GM12878 (cell line): Measurements from ENCODE around the gene HES2. TPM values are rescaled to one million over a fixed set of nuclear protein-coding genes. Genes with fewer than 3 reads are reported as not detected.
A peak's percentile ranks its signal among the peaks of the same experiment; 100 is the strongest.

Experiments used
- ASH2L ChIP-seq: fragments of 300-600, 200-600 bp; sonication (generic); IDR thresholded peaks from 2 replicates; pipeline ENCODE4 v1.6.1; 2017; ENCODE audit warnings: low read depth, mild to moderate bottlenecking, borderline replicate concordance
- BRCA1 ChIP-seq: IDR thresholded peaks from 2 replicates; pipeline ENCODE4 v1.6.1; 2011; ENCODE audit warnings: low read depth, low read length, improper control_type of control experiment
- CREM ChIP-seq: IDR thresholded peaks from 2 replicates; pipeline ENCODE4 v1.6.1; 2014; ENCODE audit warnings: antibody characterized with exemption, low read depth
- DPF2 ChIP-seq: fragments of 450-650 bp; IDR thresholded peaks from 2 replicates; pipeline ENCODE4 v1.6.1; 2017; ENCODE audit warnings: mild to moderate bottlenecking
- EED ChIP-seq: sonication (generic); IDR thresholded peaks from 2 replicates; pipeline ENCODE4 v1.6.1; 2016; ENCODE audit warnings: antibody characterized with exemption, low read depth
- IKZF1 ChIP-seq: fragments of 450-650 bp; conservative IDR thresholded peaks from 2 replicates; pipeline ENCODE4 v1.6.1; 2017; ENCODE audit warnings: antibody characterized with exemption, mild to moderate bottlenecking
- IRF4 ChIP-seq: IDR thresholded peaks from 2 replicates; pipeline ENCODE4 v1.6.1; 2011; ENCODE audit warnings: low read depth, low read length
- JUNB ChIP-seq: IDR thresholded peaks from 2 replicates; pipeline ENCODE4 v1.6.1; 2016; ENCODE audit warnings: antibody characterized with exemption, mild to moderate bottlenecking
- MTA2 ChIP-seq: fragments of 450-650 bp; IDR thresholded peaks from 2 replicates; pipeline ENCODE4 v1.6.1; 2016; ENCODE audit warnings: low read depth, mild to moderate bottlenecking, moderate library complexity
- MYB ChIP-seq: fragments of 150-350 bp; IDR thresholded peaks from 2 replicates; pipeline ENCODE4 v1.6.1; 2014; ENCODE audit warnings: mild to moderate bottlenecking, low read depth, low read length, borderline replicate concordance
- NBN ChIP-seq: fragments of 450-650 bp; IDR thresholded peaks from 2 replicates; pipeline ENCODE4 v1.6.1; 2016
- POLR2A ChIP-seq: IDR thresholded peaks from 2 replicates; pipeline ENCODE4 v1.6.1; 2011; ENCODE audit warnings: low read depth, mild to moderate bottlenecking, low read length
- SMC3 ChIP-seq: IDR thresholded peaks from 2 replicates; pipeline ENCODE4 v1.6.1; 2011; ENCODE audit warnings: low read length, improper control_type of control experiment, borderline replicate concordance
- TAF1 ChIP-seq: IDR thresholded peaks from 2 replicates; pipeline ENCODE4 v1.6.1; 2011; ENCODE audit warnings: mild to moderate bottlenecking, low read depth, low read length, borderline replicate concordance
- TCF12 ChIP-seq: IDR thresholded peaks from 2 replicates; pipeline ENCODE4 v1.6.1; 2011; ENCODE audit warnings: low read depth, mild to moderate bottlenecking, low read length
- polyA plus RNA-seq, 11 experiments: library from polyadenylated mRNA; depleted of rRNA in 4 of 11; unstranded in 6 of 11; stranded (reverse) in 5 of 11; fragments of >200 nt; fragmentation: Nextera tagmentation in 4 of 11; fragmentation: Illumina TruSeq in 1 of 11; extraction: Ambion mirVana in 4 of 11; extraction: Trizol in 1 of 11; gene quantifications; 1 replicate in 1 of 11; 2 replicates in 10 of 11; pipeline versions ENCODE4 v1.2.1 to v1.2.3, GENCODE V29; 2011 to 2016; ENCODE audit warnings: inconsistent platforms in 2 of 11, missing spikeins in 2 of 11, low read depth in 1 of 11
- total RNA-seq, 4 experiments: library from RNA; depleted of rRNA in 3 of 4; stranded (reverse); fragments of >200 nt in 3 of 4; fragmentation: Illumina TruSeq in 1 of 4; extraction: Trizol in 1 of 4; gene quantifications; 2 replicates each; pipeline versions ENCODE4 v1.2.1 to v1.2.3, GENCODE V29; 2013 to 2021
- TF ChIP-seq, protein P1 (sequence below): IDR thresholded peaks from 2 replicates; pipeline ENCODE4 v1.6.1; 2012; ENCODE audit warnings: mild to moderate bottlenecking, low read depth, low read length
- TF ChIP-seq, protein P2 (sequence below): fragments of 450-650 bp; conservative IDR thresholded peaks from 2 replicates; pipeline ENCODE4 v1.6.1; 2017; ENCODE audit warnings: mild to moderate bottlenecking, moderate library complexity
- TF ChIP-seq, protein P3 (sequence below): fragments of 150-350 bp; IDR thresholded peaks from 2 replicates; pipeline ENCODE4 v1.6.1; 2014; ENCODE audit warnings: mild to moderate bottlenecking, low read depth, low read length
- TF ChIP-seq, protein P4 (sequence below), 3 experiments: IDR thresholded peaks in 2 of 3; conservative IDR thresholded peaks in 1 of 3; 2 replicates each; pipeline ENCODE4 v1.5.1; 2011; ENCODE audit warnings: low read depth in 3 of 3, low read length in 3 of 3, mild to moderate bottlenecking in 3 of 3, control low read depth in 2 of 3, moderate library complexity in 2 of 3, inconsistent platforms in 1 of 3, mixed read lengths in 1 of 3; ENCODE audit not compliant: control insufficient read depth in 2 of 3, insufficient read depth in 1 of 3; ENCODE audit errors: extremely low read depth in 1 of 3
- TF ChIP-seq, protein P5 (sequence below): fragments of 450-650 bp; IDR thresholded peaks from 2 replicates; pipeline ENCODE4 v1.6.1; 2017; ENCODE audit warnings: mild to moderate bottlenecking

HES2 gene
- total and polyA plus RNA-seq, 10 of the 15 experiments (the other 5 are each of a cell fraction or from before 2014, with no cell fraction given): 0.13 to 2.0 (median 0.26) TPM

DNA sequence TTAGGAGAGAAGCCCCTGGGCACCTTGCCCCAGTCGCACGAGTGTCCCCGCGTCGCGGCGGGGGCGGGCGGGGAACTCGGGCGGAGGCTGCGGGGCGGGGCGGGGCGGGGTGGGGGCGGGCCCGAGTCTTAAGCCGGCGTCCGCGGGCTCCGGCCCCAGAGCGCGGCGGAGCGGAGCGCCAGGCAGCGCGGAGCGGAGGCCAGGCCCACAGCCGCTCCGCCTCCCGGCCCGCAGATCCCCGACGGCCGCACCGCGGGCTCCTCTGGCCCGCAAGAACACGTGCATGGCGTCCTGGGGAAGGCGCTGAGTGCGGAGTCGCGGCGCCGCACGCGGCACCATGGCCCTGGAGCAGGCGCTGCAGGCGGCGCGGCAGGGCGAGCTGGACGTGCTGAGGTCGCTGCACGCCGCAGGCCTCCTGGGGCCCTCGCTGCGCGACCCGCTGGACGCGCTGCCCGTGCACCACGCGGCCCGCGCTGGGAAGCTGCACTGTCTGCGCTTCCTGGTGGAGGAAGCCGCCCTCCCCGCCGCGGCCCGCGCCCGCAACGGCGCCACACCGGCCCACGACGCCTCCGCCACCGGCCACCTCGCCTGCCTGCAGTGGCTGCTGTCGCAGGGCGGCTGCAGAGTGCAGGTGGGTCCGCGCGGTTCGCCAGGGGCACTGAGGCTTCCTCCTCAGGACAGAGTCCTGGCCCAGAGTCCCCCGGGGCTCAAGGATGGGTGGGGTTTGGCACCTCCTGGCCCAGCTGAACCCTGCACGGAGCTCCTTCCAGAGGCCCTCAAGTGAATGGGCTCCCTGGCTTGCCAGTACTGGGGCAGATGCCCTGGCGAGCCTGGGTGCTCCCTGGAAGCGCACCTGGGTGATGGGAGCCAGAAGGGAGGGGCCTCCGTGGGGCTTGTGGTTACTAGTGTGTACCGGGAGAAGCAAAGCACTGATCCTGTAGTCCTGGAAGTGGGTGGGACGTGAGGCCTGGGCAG, 5.2 kb upstream of the HES2 start, which contains the start of gene ESPN (continued):
- TF ChIP-seq, protein P1, sequence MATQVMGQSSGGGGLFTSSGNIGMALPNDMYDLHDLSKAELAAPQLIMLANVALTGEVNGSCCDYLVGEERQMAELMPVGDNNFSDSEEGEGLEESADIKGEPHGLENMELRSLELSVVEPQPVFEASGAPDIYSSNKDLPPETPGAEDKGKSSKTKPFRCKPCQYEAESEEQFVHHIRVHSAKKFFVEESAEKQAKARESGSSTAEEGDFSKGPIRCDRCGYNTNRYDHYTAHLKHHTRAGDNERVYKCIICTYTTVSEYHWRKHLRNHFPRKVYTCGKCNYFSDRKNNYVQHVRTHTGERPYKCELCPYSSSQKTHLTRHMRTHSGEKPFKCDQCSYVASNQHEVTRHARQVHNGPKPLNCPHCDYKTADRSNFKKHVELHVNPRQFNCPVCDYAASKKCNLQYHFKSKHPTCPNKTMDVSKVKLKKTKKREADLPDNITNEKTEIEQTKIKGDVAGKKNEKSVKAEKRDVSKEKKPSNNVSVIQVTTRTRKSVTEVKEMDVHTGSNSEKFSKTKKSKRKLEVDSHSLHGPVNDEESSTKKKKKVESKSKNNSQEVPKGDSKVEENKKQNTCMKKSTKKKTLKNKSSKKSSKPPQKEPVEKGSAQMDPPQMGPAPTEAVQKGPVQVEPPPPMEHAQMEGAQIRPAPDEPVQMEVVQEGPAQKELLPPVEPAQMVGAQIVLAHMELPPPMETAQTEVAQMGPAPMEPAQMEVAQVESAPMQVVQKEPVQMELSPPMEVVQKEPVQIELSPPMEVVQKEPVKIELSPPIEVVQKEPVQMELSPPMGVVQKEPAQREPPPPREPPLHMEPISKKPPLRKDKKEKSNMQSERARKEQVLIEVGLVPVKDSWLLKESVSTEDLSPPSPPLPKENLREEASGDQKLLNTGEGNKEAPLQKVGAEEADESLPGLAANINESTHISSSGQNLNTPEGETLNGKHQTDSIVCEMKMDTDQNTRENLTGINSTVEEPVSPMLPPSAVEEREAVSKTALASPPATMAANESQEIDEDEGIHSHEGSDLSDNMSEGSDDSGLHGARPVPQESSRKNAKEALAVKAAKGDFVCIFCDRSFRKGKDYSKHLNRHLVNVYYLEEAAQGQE: no peak
- TF ChIP-seq EED (no peak), JUNB (no peak), MTA2 (no peak), SMC3 (no peak), MYB (no peak), TAF1 (no peak), TCF12 (no peak), NBN (no peak), DPF2 (peak; percentile 59; the same call in 1 of the 2 replicates), IRF4 (no peak), IKZF1 (peak; percentile 89), CREM (no peak), BRCA1 (no peak), ASH2L (no peak), POLR2A (no peak)
- TF ChIP-seq, protein P2, sequence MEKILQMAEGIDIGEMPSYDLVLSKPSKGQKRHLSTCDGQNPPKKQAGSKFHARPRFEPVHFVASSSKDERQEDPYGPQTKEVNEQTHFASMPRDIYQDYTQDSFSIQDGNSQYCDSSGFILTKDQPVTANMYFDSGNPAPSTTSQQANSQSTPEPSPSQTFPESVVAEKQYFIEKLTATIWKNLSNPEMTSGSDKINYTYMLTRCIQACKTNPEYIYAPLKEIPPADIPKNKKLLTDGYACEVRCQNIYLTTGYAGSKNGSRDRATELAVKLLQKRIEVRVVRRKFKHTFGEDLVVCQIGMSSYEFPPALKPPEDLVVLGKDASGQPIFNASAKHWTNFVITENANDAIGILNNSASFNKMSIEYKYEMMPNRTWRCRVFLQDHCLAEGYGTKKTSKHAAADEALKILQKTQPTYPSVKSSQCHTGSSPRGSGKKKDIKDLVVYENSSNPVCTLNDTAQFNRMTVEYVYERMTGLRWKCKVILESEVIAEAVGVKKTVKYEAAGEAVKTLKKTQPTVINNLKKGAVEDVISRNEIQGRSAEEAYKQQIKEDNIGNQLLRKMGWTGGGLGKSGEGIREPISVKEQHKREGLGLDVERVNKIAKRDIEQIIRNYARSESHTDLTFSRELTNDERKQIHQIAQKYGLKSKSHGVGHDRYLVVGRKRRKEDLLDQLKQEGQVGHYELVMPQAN: no peak
- TF ChIP-seq, protein P3, sequence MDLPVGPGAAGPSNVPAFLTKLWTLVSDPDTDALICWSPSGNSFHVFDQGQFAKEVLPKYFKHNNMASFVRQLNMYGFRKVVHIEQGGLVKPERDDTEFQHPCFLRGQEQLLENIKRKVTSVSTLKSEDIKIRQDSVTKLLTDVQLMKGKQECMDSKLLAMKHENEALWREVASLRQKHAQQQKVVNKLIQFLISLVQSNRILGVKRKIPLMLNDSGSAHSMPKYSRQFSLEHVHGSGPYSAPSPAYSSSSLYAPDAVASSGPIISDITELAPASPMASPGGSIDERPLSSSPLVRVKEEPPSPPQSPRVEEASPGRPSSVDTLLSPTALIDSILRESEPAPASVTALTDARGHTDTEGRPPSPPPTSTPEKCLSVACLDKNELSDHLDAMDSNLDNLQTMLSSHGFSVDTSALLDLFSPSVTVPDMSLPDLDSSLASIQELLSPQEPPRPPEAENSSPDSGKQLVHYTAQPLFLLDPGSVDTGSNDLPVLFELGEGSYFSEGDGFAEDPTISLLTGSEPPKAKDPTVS: no peak
- TF ChIP-seq, protein P4, sequence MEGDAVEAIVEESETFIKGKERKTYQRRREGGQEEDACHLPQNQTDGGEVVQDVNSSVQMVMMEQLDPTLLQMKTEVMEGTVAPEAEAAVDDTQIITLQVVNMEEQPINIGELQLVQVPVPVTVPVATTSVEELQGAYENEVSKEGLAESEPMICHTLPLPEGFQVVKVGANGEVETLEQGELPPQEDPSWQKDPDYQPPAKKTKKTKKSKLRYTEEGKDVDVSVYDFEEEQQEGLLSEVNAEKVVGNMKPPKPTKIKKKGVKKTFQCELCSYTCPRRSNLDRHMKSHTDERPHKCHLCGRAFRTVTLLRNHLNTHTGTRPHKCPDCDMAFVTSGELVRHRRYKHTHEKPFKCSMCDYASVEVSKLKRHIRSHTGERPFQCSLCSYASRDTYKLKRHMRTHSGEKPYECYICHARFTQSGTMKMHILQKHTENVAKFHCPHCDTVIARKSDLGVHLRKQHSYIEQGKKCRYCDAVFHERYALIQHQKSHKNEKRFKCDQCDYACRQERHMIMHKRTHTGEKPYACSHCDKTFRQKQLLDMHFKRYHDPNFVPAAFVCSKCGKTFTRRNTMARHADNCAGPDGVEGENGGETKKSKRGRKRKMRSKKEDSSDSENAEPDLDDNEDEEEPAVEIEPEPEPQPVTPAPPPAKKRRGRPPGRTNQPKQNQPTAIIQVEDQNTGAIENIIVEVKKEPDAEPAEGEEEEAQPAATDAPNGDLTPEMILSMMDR (IDR thresholded peaks at IDR 0.05 in 2 of 3, conservative IDR thresholded peaks at IDR 0.05 in 1 of 3; ENCODE audit: control insufficient read depth in 2 of 3, extremely low read depth in 1 of 3, insufficient read depth in 1 of 3, low read depth in 3 of 3, low read length in 3 of 3): no peak
- TF ChIP-seq, protein P5, sequence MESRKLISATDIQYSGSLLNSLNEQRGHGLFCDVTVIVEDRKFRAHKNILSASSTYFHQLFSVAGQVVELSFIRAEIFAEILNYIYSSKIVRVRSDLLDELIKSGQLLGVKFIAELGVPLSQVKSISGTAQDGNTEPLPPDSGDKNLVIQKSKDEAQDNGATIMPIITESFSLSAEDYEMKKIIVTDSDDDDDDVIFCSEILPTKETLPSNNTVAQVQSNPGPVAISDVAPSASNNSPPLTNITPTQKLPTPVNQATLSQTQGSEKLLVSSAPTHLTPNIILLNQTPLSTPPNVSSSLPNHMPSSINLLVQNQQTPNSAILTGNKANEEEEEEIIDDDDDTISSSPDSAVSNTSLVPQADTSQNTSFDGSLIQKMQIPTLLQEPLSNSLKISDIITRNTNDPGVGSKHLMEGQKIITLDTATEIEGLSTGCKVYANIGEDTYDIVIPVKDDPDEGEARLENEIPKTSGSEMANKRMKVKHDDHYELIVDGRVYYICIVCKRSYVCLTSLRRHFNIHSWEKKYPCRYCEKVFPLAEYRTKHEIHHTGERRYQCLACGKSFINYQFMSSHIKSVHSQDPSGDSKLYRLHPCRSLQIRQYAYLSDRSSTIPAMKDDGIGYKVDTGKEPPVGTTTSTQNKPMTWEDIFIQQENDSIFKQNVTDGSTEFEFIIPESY: no peak
